AG04450 (cell line): ENCODE data around the gene TTLL9. TPM values are rescaled to one million over a fixed set of nuclear protein-coding genes. Genes with fewer than 3 reads are reported as not detected.

Experiments used
- CTCF ChIA-PET: fragments of 300-600, 350-600 bp; formaldehyde crosslinking; extraction: SDS; loops from one replicate; lab custom pipeline; 2022; ENCODE audit warnings: antibody characterized with exemption, inconsistent platforms; lab: Charles Lee
- POLR2A ChIA-PET: fragments of 350-600 bp; formaldehyde crosslinking; extraction: SDS; loops from one replicate; lab custom pipeline; 2021; ENCODE audit warnings: antibody characterized with exemption, inconsistent platforms; lab: Yijun Ruan, JAX
- DNase-seq: peaks from one replicate; pipeline ENCODE4 v3.0.0-alpha.2; 2011; ENCODE audit warnings: low read depth, low spot score
- H3K27ac ChIP-seq: one replicate; pipeline ENCODE4 v1.5.1; 2012; ENCODE audit warnings: low read depth, low read length, control low read depth
- H3K27me3 ChIP-seq: one replicate; pipeline ENCODE4 v1.6.0; 2012; ENCODE audit warnings: low read length; ENCODE audit not compliant: control insufficient read depth, insufficient read depth
- H3K4me3 ChIP-seq: 2 replicates; pipeline ENCODE4 v1.5.1; 2011; ENCODE audit warnings: mild to moderate bottlenecking, low read depth, low read length, control low read depth
- H3K9me3 ChIP-seq: 2 replicates; pipeline ENCODE4 v1.5.1; 2012; ENCODE audit warnings: low read length; ENCODE audit not compliant: control insufficient read depth, insufficient read depth
- polyA plus RNA-seq: library from polyadenylated mRNA; depleted of rRNA; stranded (reverse); fragments of >200 nt; gene quantifications from 2 replicates; pipeline ENCODE4 v1.2.3, GENCODE V29; 2011
- TF ChIP-seq, protein P1 (sequence below): IDR thresholded peaks from 2 replicates; pipeline ENCODE4 v1.5.1; 2011; ENCODE audit warnings: low read depth, low read length, control low read depth, inconsistent platforms

The TTLL9 gene
- polyA plus RNA-seq, 1 experiment = not detected

DNA sequence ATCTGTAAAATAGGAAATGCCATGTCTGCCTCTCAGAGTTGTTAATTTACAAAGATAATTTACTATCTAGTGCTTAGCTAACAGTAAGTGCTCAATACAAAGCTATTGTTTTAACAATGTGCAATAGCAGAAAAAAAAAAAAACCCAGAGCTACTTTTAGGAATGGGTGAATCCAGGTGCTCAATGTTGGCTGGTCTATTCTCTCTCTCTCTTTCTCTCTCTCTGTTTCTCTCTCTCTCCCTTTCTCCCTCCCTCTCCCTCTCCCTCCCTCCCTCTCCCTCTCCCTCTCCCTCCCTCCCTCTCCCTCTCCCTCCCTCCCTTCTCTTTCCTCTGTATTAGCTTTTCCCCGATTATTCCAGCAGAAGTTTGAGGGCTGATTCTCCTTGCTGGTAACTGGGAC lies 67.4 kb downstream of the TTLL9 start:
- CTCF ChIA-PET = interaction anchor here (0.6 to 1.5 kb wide), 5 partner anchors 14 to 99 kb away, joined by 3 to 5 read pairs (median 4); partner anchors contain the start of gene PDRG1
- POLR2A ChIA-PET = no interaction called here

GRCh38 chr20:31939661-31940060 lies 69.2 kb downstream of the TTLL9 start:
- Histone ChIP-seq H3K27ac (no peak overlapping the region), H3K27me3 (no peaks in the 10 kb centered on the region), H3K9me3 (no peaks in the 10 kb centered on the region), H3K4me3 (no peak overlapping the region)
- TF ChIP-seq, protein P1, sequence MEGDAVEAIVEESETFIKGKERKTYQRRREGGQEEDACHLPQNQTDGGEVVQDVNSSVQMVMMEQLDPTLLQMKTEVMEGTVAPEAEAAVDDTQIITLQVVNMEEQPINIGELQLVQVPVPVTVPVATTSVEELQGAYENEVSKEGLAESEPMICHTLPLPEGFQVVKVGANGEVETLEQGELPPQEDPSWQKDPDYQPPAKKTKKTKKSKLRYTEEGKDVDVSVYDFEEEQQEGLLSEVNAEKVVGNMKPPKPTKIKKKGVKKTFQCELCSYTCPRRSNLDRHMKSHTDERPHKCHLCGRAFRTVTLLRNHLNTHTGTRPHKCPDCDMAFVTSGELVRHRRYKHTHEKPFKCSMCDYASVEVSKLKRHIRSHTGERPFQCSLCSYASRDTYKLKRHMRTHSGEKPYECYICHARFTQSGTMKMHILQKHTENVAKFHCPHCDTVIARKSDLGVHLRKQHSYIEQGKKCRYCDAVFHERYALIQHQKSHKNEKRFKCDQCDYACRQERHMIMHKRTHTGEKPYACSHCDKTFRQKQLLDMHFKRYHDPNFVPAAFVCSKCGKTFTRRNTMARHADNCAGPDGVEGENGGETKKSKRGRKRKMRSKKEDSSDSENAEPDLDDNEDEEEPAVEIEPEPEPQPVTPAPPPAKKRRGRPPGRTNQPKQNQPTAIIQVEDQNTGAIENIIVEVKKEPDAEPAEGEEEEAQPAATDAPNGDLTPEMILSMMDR = no peak
- ChIA-PET CTCF (interaction anchor here (1.0 to 5.0 kb wide), 2 partner anchors 12 to 116 kb away, joined by 3 to 33 read pairs; partner anchors contain the start of gene PDRG1), POLR2A (no interaction called here)
- DNase-seq = no peak

More for the DNA sequence above, 67.4 kb downstream of the TTLL9 start:
- H3K4me3 ChIP-seq = no peak overlapping the region
- peaks cover 2% of the 10 kb centered on the region for H3K27me3 ChIP-seq
- DNase-seq = no peak
- no peak overlapping the region for H3K27ac ChIP-seq
- no peaks in the 10 kb centered on the region for H3K9me3 ChIP-seq
- TF ChIP-seq, protein P1 = no peak

- no peak overlapping the region for H3K4me3 ChIP-seq
- no peak overlapping the region for H3K27ac ChIP-seq
- TF ChIP-seq, protein P1 = no peak
- H3K9me3 ChIP-seq = peaks cover 1% of the 10 kb centered on the region; the same call in 1 of the 2 replicates
- ChIA-PET CTCF (interaction anchor here (5.0 kb wide), 1 partner anchor 9 kb away, joined by 33 read pairs; the partner anchor contains the start of gene PDRG1), POLR2A (no interaction called here)
- no peaks in the 10 kb centered on the region for H3K27me3 ChIP-seq
- DNase-seq = no peak
Observed at GRCh38 chr20:31943052-31943471, 72.6 kb downstream of the TTLL9 start.

GRCh38 chr20:31945319-31945718 lies 74.9 kb downstream of the TTLL9 start:
- TF ChIP-seq, protein P1 = no peak
- peaks cover 3% of the 10 kb centered on the region; the same call in 1 of the 2 replicates for H3K9me3 ChIP-seq
- POLR2A ChIA-PET = no interaction called here
- DNase-seq = no peak
- H3K4me3 ChIP-seq = no peak overlapping the region
- H3K27me3 ChIP-seq = no peaks in the 10 kb centered on the region
- CTCF ChIA-PET = no interaction called here
- no peak overlapping the region for H3K27ac ChIP-seq

DNA sequence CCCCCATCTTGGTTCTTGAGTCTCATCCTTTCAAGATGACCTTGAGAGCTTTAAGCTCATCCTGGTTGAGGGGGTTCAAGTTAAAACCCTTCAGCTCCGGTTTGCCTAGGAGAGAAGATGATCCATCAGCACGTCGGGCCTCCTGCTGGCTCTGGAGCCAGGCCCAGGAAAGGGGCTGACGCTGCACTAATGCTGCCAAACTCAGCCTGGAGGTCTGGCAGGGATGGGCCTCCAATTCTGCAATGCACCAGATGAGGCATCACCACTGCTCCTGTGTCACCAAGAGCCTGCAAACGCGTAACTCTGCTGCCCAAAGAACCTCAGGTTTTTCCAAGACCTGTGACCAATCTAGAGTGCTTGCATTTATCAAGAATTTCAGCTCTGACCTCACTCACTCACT lies 75.4 kb downstream of the TTLL9 start:
- ChIA-PET POLR2A (no interaction called here), CTCF (no interaction called here)
- DNase-seq = no peak
- H3K4me3 ChIP-seq = no peak overlapping the region
- TF ChIP-seq, protein P1 = no peak
- no peaks in the 10 kb centered on the region for H3K27me3 ChIP-seq
- H3K27ac ChIP-seq = no peak overlapping the region
- peaks cover 3% of the 10 kb centered on the region; the same call in 1 of the 2 replicates for H3K9me3 ChIP-seq
